ENCODE measurements around the gene LHPP.
"Not testable (repeated sequence)": the region's sequence is repeated elsewhere in the genome, so short reads cannot be mapped to it uniquely, and the experiment has no call there.

LHPP gene

DNA sequence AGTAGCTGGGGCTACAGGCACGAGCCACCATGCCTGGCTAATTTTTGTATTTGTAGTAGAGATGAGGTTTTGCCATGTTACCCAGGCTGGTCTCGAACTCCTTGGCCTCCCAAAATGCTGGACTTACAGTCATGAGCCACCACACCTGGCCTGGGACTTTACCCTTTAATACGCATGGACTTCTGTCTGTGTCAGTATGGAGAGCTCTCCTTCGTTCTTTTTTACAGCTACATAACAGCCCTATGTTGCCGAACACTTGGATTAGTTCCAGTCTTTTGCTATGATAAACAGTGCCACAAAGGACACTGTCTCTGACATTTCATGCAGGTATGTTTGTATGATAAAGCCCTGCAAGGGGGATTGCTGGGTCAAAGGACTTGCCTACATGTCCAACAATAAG lies 32.0 kb upstream of the LHPP start:
- no peak for DNase-seq (ENCODE audit: low read depth)
- H3K4me3 ChIP-seq (ENCODE audit: control insufficient read depth, low read depth, low read length): no peak overlapping the region
- no peak for TF ChIP-seq CTCF (IDR thresholded peaks at IDR 0.05; ENCODE audit: control insufficient read depth, insufficient read depth, low read depth, low read length, missing control alignments)

- no peak overlapping the region for H3K4me3 ChIP-seq (ENCODE audit: control insufficient read depth, low read depth, low read length)
- no peak for DNase-seq (ENCODE audit: low read depth)
- no peak for TF ChIP-seq CTCF (IDR thresholded peaks at IDR 0.05; ENCODE audit: control insufficient read depth, insufficient read depth, low read depth, low read length, missing control alignments)
Observed at GRCh38 chr10:124430077-124430476, 31.5 kb upstream of the LHPP start.

DNA sequence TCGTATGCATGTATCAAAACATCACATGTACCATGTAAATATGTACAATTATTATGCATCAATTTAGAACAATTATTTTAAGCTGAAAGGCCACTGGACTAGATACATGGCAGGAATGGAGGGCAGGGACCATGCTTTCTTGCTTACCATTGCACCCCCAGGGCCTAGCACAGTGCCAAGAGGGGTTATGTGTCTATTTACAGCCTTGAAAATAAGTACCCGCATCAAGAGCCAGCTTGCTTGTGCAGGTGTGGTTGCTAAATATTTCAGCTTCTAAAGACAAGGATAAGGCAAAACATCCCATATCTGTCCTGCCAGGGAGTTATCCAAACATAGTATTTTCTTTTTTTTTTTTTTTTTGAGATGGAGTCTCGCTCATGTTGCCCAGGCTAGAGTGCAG lies 28.2 kb upstream of the LHPP start:
- no peak for TF ChIP-seq CTCF (IDR thresholded peaks at IDR 0.05; ENCODE audit: control insufficient read depth, insufficient read depth, low read depth, low read length, missing control alignments)
- H3K4me3 ChIP-seq (ENCODE audit: control insufficient read depth, low read depth, low read length): no peak overlapping the region
- no peak for DNase-seq (ENCODE audit: low read depth)

DNA sequence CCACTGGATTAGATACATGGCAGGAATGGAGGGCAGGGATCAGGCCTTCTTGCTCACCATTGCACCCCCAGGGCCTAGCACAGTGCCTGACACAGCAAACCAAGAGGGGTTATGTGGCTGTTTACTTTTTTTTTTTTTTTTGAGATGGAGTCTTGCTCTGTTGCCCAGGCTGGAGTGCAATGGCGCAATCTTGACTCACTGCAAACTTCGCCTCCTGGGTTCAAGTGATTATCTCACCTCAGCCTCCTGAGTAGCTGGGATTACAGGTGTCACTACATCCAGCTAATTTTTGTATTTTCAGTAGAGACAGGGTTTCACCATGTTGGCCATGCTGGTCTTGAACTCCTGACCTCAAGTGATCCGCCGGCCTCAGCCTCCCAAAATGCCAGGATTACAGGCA lies 25.9 kb upstream of the LHPP start:
- not testable (repeated sequence) for H3K4me3 ChIP-seq (ENCODE audit: control insufficient read depth, low read depth, low read length); DNase-seq (ENCODE audit: low read depth)

- H3K4me3 ChIP-seq (ENCODE audit: control insufficient read depth, low read depth, low read length): no peak overlapping the region
- DNase-seq (ENCODE audit: low read depth): no peak
- no peak for TF ChIP-seq CTCF (IDR thresholded peaks at IDR 0.05; ENCODE audit: control insufficient read depth, insufficient read depth, low read depth, low read length, missing control alignments)
Observed at GRCh38 chr10:124436191-124436638, 25.4 kb upstream of the LHPP start.

DNA sequence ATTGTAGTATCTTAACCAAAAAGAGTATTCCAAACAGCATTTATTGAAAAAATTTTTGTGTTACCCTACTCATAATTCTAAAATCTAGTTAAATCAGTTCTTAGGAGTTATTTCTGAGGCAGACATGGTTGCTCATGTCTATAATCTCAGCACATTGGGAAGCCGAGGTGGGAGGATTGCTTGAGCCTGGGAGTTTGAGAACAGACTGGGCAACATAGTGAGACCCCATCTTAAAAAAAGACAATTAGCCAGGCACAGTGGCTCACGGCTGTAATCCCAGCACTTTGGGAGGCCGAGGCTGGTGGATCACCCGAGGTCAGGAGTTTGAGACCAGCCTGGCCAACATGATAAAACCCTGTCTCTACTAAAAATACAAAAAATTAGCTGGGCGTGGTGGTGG lies 19.9 kb upstream of the LHPP start:
- not testable (repeated sequence) for DNase-seq (ENCODE audit: low read depth); H3K4me3 ChIP-seq (ENCODE audit: control insufficient read depth, low read depth, low read length)

DNA sequence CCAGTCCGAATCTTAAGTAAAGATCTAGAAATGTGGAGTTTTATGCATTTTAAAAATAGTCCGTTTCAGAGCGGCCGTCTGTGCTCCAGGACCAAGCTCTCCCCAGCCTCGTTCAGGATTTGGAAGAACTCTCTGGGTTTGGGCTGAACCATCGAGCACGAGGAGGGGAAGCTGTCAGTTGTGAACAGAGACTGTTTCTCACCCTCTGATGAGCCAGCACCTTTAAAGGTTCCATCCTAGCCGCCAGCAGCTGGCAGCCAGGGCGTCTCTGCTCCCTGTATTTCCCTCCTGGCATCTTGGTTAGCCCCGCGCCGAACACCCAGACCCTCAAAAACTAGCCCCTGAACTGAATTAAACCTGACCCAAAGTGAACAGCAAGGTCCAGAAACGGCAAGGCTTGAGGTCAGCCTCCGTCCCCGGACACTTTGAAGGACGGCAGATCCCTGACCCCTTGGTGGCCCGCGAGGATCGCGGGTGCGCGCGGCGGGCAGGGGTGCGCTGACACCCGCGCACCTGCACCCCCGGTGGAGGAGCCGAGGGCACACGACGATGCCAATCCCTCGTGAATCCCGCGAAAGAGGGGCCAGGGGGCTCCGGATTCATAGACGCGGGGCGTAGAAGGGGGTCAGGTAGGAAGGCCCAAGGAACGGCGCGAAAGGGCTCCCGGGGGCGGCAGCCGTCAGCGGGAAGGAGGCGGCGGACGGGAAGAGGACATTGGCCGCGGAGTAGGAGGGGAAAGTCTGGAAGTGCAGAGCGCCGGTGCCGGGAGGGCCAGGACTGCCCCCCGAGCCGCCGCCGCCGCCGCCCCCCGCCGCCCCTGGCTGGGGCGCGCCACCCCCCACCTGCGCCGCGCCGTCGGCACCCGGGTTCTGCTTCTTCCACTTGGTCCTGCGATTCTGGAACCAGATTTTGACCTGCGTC lies 14.5 kb upstream of the LHPP start:
- no peak for DNase-seq (ENCODE audit: low read depth)
- H3K4me3 ChIP-seq (ENCODE audit: control insufficient read depth, low read depth, low read length): no peak overlapping the region
- TF ChIP-seq CTCF (IDR thresholded peaks at IDR 0.05; ENCODE audit: control insufficient read depth, insufficient read depth, low read depth, low read length, missing control alignments): no peak

Measured in AG09309 (cell line).